PC-3 (cell line): ENCODE results near the gene WNT7B. TPM values are rescaled to one million over a fixed set of nuclear protein-coding genes. Genes with fewer than 3 reads are reported as not detected.

ENCODE experiments used
- ATAC-seq: fragments of 200-7000 bp; cut with Tn5 transposase; 2 replicates; pipeline ENCODE4 v1.9.1; 2020; ENCODE audit warnings: mild to moderate bottlenecking, moderate library complexity
- BruUV-seq: library from RNA; stranded (reverse); fragments of 400-500 nt; replicated peaks from 2 replicates; lab custom pipeline; 2021; lab: Mats Ljungman, UMichigan
- CTCF ChIA-PET: fragments of 300-600 bp; sonication (Branson Sonifier 250); formaldehyde crosslinking; loops from one replicate; lab custom pipeline; 2022; ENCODE audit warnings: antibody characterized with exemption; lab: Charles Lee
- POLR2A ChIA-PET: fragments of 300-600 bp; sonication (Branson Sonifier 250); formaldehyde crosslinking; loops from one replicate; lab custom pipeline; 2022; ENCODE audit warnings: antibody characterized with exemption; ENCODE audit not compliant: unreplicated experiment; lab: Charles Lee
- DNase-seq: peaks from one replicate; pipeline ENCODE4 v3.0.0-alpha.2; 2015
- H2AFZ ChIP-seq: fragments of 300-600 bp; sonication (generic); 2 replicates; pipeline ENCODE4 v1.6.0; 2016; ENCODE audit warnings: antibody characterized with exemption, low read length
- H3F3A ChIP-seq: fragments of 300-600 bp; sonication (generic); one replicate; pipeline ENCODE4 v1.6.0; 2017; ENCODE audit warnings: antibody characterized with exemption, low read length, control low read depth, mild to moderate bottlenecking; ENCODE audit not compliant: unreplicated experiment
- H3K27ac ChIP-seq: fragments of 300-600 bp; sonication (generic); 2 replicates; pipeline ENCODE4 v1.5.1; 2016; ENCODE audit warnings: mild to moderate bottlenecking, low read length
- H3K27me3 ChIP-seq: fragments of 300-600 bp; sonication (generic); 2 replicates; pipeline ENCODE4 v1.6.1; 2016; ENCODE audit warnings: low read length, mixed read lengths
- H3K36me3 ChIP-seq: fragments of 300-600 bp; sonication (generic); 2 replicates; pipeline ENCODE4 v1.6.1; 2016; ENCODE audit warnings: low read depth, mixed run types, low read length, mixed read lengths
- H3K4me1 ChIP-seq: fragments of 300-600 bp; sonication (generic); 2 replicates; pipeline ENCODE4 v1.5.1; 2016; ENCODE audit warnings: low read length; ENCODE audit not compliant: insufficient read depth
- H3K4me2 ChIP-seq: fragments of 300-600 bp; sonication (generic); 2 replicates; pipeline ENCODE4 v1.6.0; 2016; ENCODE audit warnings: low read length
- H3K4me3 ChIP-seq: fragments of 300-600 bp; sonication (generic); 2 replicates; pipeline ENCODE4 v1.5.1; 2016; ENCODE audit warnings: mild to moderate bottlenecking, low read length, mixed read lengths
- H3K79me2 ChIP-seq: fragments of 300-600 bp; sonication (generic); 2 replicates; pipeline ENCODE4 v1.6.1; 2017; ENCODE audit warnings: low read length, mixed read lengths
- H3K9ac ChIP-seq: fragments of 300-600 bp; sonication (generic); 2 replicates; pipeline ENCODE4 v1.6.0; 2016; ENCODE audit warnings: mild to moderate bottlenecking, low read length
- H3K9me2 ChIP-seq: fragments of 300-600 bp; sonication (generic); replicated peaks from 2 replicates; pipeline ENCODE4 v1.6.1; 2016; ENCODE audit warnings: mixed run types, low read length, mixed read lengths
- H3K9me3 ChIP-seq: fragments of 300-600 bp; sonication (generic); 2 replicates; pipeline ENCODE4 v1.6.1; 2016; ENCODE audit warnings: low read length, mixed read lengths
- H4K20me1 ChIP-seq: fragments of 300-600 bp; sonication (generic); 2 replicates; pipeline ENCODE4 v1.6.1; 2016; ENCODE audit warnings: low read length, mixed read lengths
- EZH2 ChIP-seq: fragments of 300-600 bp; sonication (generic); IDR thresholded peaks from one replicate; pipeline ENCODE4 v1.6.1; 2017; ENCODE audit warnings: antibody characterized with exemption, mild to moderate bottlenecking, low read length; ENCODE audit not compliant: unreplicated experiment
- EZH2phosphoT487 ChIP-seq: fragments of 300-600 bp; sonication (generic); IDR thresholded peaks from 2 replicates; pipeline ENCODE4 v1.6.1; 2018; ENCODE audit warnings: mild to moderate bottlenecking, antibody characterized with exemption, low read length, borderline replicate concordance
- intact Hi-C: fragments of 100-400 bp; cut with micrococcal nuclease; formaldehyde crosslinking; loops from 2 replicates; pipeline ENCODE4 v1.9.0; 2023
- total RNA-seq: library from RNA; depleted of rRNA; stranded (reverse); fragments of >200 nt; gene quantifications from 2 replicates; pipeline ENCODE4 v1.2.3, GENCODE V29; 2014
- TF ChIP-seq, protein P1 (sequence below): fragments of 300-600 bp; sonication (generic); conservative IDR thresholded peaks from 2 replicates; pipeline ENCODE4 v1.5.1; 2017; ENCODE audit warnings: antibody characterized with exemption, low read depth, mild to moderate bottlenecking, low read length

The WNT7B gene
- total RNA-seq, 1 experiment from 2014 or later = 42.0 TPM

DNA sequence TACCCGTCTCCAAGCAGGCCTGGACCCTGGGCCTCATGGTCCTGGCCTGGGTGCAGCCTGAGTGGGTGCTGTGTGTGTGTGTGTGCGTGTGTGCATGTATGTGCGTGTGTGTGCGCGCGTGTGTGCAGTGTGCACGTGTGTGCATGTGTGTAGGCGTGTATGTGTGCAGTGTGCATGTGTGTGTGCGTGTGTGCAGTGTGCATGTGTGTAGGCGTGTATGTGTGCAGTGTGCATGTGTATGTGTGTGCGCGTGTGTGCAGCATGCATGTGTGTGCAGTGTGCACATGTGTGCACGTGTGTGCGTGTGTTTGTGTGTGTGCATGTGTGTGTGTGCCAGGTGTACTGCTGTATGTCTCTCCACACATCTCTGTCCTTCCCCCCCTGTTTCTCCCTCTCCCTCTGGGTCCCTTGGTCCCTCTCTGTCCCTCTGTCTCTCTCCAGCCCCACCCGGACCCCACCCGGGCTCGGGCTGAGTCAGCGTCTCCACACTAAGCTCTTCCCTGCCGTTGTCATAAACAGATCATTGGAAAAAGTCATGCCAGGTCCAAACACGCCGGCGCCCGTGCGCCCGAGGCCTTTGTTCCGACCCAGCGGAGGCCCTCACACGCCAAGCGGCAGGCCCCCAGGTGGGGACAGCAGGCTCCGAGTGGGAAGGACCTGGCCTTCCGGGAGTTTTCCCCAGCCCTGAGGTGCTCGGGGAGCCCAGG lies 34.0 kb downstream of the WNT7B start:
- H3F3A ChIP-seq = no peaks in the 10 kb centered on the region
- peaks cover 13% of the 10 kb centered on the region; the same call in 1 of the 2 replicates for H3K79me2 ChIP-seq
- intact Hi-C loops = no loop called here
- BruUV-seq = no TSS peak
- no peaks in the 10 kb centered on the region for H3K9me2 ChIP-seq
- H3K9ac ChIP-seq = no peak overlapping the region
- no peak overlapping the region for H3K4me3 ChIP-seq
- no peak overlapping the region for H3K4me2 ChIP-seq
- H2AFZ ChIP-seq = no peak overlapping the region
- ATAC-seq (no peak), DNase-seq (no peak)
- H3K36me3 ChIP-seq = no peaks in the 10 kb centered on the region
- H4K20me1 ChIP-seq = 0 out of 2 replicates have a peak, but pooled peaks cover 5% of the 10 kb centered on the region
- H3K9me3 ChIP-seq = no peaks in the 10 kb centered on the region
- TF ChIP-seq, protein P1, sequence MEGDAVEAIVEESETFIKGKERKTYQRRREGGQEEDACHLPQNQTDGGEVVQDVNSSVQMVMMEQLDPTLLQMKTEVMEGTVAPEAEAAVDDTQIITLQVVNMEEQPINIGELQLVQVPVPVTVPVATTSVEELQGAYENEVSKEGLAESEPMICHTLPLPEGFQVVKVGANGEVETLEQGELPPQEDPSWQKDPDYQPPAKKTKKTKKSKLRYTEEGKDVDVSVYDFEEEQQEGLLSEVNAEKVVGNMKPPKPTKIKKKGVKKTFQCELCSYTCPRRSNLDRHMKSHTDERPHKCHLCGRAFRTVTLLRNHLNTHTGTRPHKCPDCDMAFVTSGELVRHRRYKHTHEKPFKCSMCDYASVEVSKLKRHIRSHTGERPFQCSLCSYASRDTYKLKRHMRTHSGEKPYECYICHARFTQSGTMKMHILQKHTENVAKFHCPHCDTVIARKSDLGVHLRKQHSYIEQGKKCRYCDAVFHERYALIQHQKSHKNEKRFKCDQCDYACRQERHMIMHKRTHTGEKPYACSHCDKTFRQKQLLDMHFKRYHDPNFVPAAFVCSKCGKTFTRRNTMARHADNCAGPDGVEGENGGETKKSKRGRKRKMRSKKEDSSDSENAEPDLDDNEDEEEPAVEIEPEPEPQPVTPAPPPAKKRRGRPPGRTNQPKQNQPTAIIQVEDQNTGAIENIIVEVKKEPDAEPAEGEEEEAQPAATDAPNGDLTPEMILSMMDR = no peak
- no peak for TF ChIP-seq EZH2phosphoT487
- no peak for TF ChIP-seq EZH2
- CTCF ChIA-PET = no interaction called here
- H3K4me1 ChIP-seq = no peaks in the 10 kb centered on the region
- no peak overlapping the region for H3K27ac ChIP-seq
- no peaks in the 10 kb centered on the region for H3K27me3 ChIP-seq
- POLR2A ChIA-PET = no interaction called here

DNA sequence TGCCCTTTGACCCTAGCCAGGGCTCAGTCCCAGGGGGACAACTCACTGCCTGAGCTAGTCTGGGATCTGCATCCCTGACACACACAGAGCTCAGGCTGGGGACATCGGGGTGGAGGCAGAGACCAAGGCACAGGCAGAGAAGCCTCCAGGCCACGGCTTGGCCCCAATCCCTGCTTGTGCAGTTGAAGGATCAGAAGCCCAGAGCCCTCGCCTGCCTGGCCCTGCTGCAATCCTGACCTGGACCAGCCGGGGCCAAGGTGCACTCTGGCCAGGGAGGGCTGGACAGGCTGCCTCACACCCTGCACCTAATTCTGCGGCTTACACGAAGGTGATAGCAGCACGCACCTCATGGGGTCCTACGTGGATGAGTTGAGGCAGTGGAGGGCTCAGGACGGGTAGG lies 34.6 kb downstream of the WNT7B start:
- H2AFZ ChIP-seq = no peak overlapping the region
- H4K20me1 ChIP-seq = 0 out of 2 replicates have a peak, but pooled peaks cover 5% of the 10 kb centered on the region
- no peaks in the 10 kb centered on the region for H3K4me1 ChIP-seq
- intact Hi-C loops = no loop called here
- H3K27ac ChIP-seq = no peak overlapping the region
- H3K9me3 ChIP-seq = no peaks in the 10 kb centered on the region
- ChIA-PET CTCF (no interaction called here), POLR2A (no interaction called here)
- TF ChIP-seq EZH2 = no peak
- TF ChIP-seq EZH2phosphoT487 = no peak
- TF ChIP-seq, protein P1 = no peak
- H3K36me3 ChIP-seq = no peaks in the 10 kb centered on the region
- no peaks in the 10 kb centered on the region for H3K9me2 ChIP-seq
- H3K4me2 ChIP-seq = no peak overlapping the region
- no peak overlapping the region for H3K9ac ChIP-seq
- H3K4me3 ChIP-seq = no peak overlapping the region
- no peak for DNase-seq
- H3F3A ChIP-seq = no peaks in the 10 kb centered on the region
- ATAC-seq = no peak
- BruUV-seq = no TSS peak
- H3K27me3 ChIP-seq = no peaks in the 10 kb centered on the region
- H3K79me2 ChIP-seq = peaks cover 13% of the 10 kb centered on the region; the same call in 1 of the 2 replicates

DNA sequence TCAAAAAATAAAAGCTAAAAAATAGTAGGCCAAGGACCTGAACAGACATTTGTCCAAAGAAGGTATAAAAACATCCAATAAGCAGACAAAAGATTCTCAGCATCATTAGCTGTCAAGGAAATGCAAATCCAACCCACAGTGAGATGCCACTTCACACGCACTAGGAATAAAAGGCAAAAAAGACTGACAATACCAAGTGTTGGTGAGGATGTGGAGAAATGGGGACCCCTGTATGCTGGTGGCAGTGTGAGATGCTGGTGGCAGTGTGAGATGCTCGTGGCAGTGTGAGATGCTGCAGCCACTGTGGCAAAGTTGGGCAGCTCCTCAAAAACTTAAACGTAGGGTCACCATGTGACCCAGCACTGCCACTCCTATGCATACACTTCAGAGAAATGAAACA lies 38.0 kb downstream of the WNT7B start:
- TF ChIP-seq EZH2 (no peak), EZH2phosphoT487 (no peak)
- TF ChIP-seq, protein P1 = no peak
- ChIA-PET POLR2A (no interaction called here), CTCF (no interaction called here)
- H4K20me1 ChIP-seq = no peaks in the 10 kb centered on the region
- H3K4me2 ChIP-seq = no peak overlapping the region
- DNase-seq (no peak), ATAC-seq (no peak)
- H3F3A ChIP-seq = no peaks in the 10 kb centered on the region
- intact Hi-C loops = loop anchor here (5.0 kb wide), 1 partner anchor 33 kb away; no protein-coding TSS in a partner anchor
- H3K79me2 ChIP-seq = peaks cover 12% of the 10 kb centered on the region
- H3K4me3 ChIP-seq = no peak overlapping the region
- no peak overlapping the region for H2AFZ ChIP-seq
- no TSS peak for BruUV-seq
- peaks cover 17% of the 10 kb centered on the region for H3K4me1 ChIP-seq
- H3K27ac ChIP-seq = no peak overlapping the region
- no peak overlapping the region for H3K9ac ChIP-seq
- H3K9me3 ChIP-seq = no peaks in the 10 kb centered on the region
- H3K36me3 ChIP-seq = no peaks in the 10 kb centered on the region
- no peaks in the 10 kb centered on the region for H3K9me2 ChIP-seq
- no peaks in the 10 kb centered on the region for H3K27me3 ChIP-seq
